HG02943 (cell line): ENCODE data around the gene TSPYL6.
"Not testable (repeated sequence)": the region's sequence is repeated elsewhere in the genome, so short reads cannot be mapped to it uniquely, and the experiment has no call there.

Source experiments
- ATAC-seq: cut with Tn5 transposase; IDR thresholded peaks from one replicate; pipeline ENCODE4 v1.9.1; 2021; ENCODE audit warnings: mild to moderate bottlenecking, low read depth, moderate library complexity; ENCODE audit not compliant: unreplicated experiment

TSPYL6 gene

GRCh38 chr2:54256091-54256694 lies at the start of gene TSPYL6:
TSS of gene TSPYL6 (minus strand) at chr2:54256229. CDS start at chr2:54256151, 78 bp downstream.
- ATAC-seq, result no peak

- no peak for ATAC-seq
Measured at GRCh38 chr2:54303631-54304030, 47.6 kb upstream of the TSPYL6 start.

GRCh38 chr2:54298514-54298913 lies 42.5 kb upstream of the TSPYL6 start:
- ATAC-seq, result no peak

- no peak for ATAC-seq
Measured at GRCh38 chr2:54295911-54296310, 39.9 kb upstream of the TSPYL6 start.

GRCh38 chr2:54294665-54295064 lies 38.6 kb upstream of the TSPYL6 start:
- ATAC-seq, result not testable (repeated sequence)

- no peak for ATAC-seq
Measured at GRCh38 chr2:54290356-54291025, 34.5 kb upstream of the TSPYL6 start.

- no peak for ATAC-seq
Measured at GRCh38 chr2:54289917-54290316, 33.9 kb upstream of the TSPYL6 start.

- ATAC-seq, result no peak
Measured at GRCh38 chr2:54287532-54287931, 31.5 kb upstream of the TSPYL6 start.

GRCh38 chr2:54285451-54285850 lies 29.4 kb upstream of the TSPYL6 start:
- no peak for ATAC-seq

GRCh38 chr2:54284826-54285225 lies 28.8 kb upstream of the TSPYL6 start:
- ATAC-seq, result no peak

GRCh38 chr2:54279385-54279784 lies 23.4 kb upstream of the TSPYL6 start:
- no peak for ATAC-seq

GRCh38 chr2:54275541-54275940 lies 19.5 kb upstream of the TSPYL6 start:
- no peak for ATAC-seq

- no peak for ATAC-seq
Measured at GRCh38 chr2:54274781-54275242, 18.8 kb upstream of the TSPYL6 start.

GRCh38 chr2:54271843-54272627 lies 16.0 kb upstream of the TSPYL6 start:
- ATAC-seq, result peak; percentile 94

- ATAC-seq, result no peak
Measured at GRCh38 chr2:54271189-54271588, 15.2 kb upstream of the TSPYL6 start.

- ATAC-seq, result no peak
Measured at GRCh38 chr2:54267577-54267976, 11.5 kb upstream of the TSPYL6 start.

GRCh38 chr2:54265081-54265480 lies 9.1 kb upstream of the TSPYL6 start:
- not testable (repeated sequence) for ATAC-seq

- ATAC-seq, result no peak
Measured at GRCh38 chr2:54262015-54262765, 6.2 kb upstream of the TSPYL6 start.

GRCh38 chr2:54261537-54261936 lies 5.5 kb upstream of the TSPYL6 start:
- ATAC-seq, result no peak

- no peak for ATAC-seq
Measured at GRCh38 chr2:54260241-54260595, 4.2 kb upstream of the TSPYL6 start.
